Gastroesophageal sphincter (tissue), 4 donors: ENCODE data around the gene IGFBP6. TPM values are rescaled to one million over a fixed set of nuclear protein-coding genes. Genes with fewer than 3 reads are reported as not detected.
"Not testable (repeated sequence)": the region's sequence is repeated elsewhere in the genome, so short reads cannot be mapped to it uniquely, and the experiment has no call there.

ENCODE experiments used
- ATAC-seq: fragments of 150-250 bp; one replicate; pipeline ENCODE4 v1.9.1; 2016; ENCODE audit warnings: mild to moderate bottlenecking, moderate library complexity
- H3K27ac ChIP-seq, 4 donors: fragments of 200-600 bp; sonication (generic) in 3 of 4; 1 replicate in 3 of 4; 2 replicates in 1 of 4; pipeline ENCODE4 v1.5.1; 2016 to 2019
- H3K27me3 ChIP-seq: fragments of 200-600 bp; sonication (generic); one replicate; pipeline ENCODE4 v1.5.1; 2019
- H3K36me3 ChIP-seq, 2 donors: fragments of 200-600 bp; sonication (generic); one replicate each; pipeline ENCODE4 v1.5.1; 2019; ENCODE audit warnings: control low read depth in 1 of 2
- H3K4me1 ChIP-seq, 3 donors: fragments of 200-600 bp; sonication (generic); 1 replicate in 2 of 3; 2 replicates in 1 of 3; pipeline ENCODE4 v1.5.1; 2016 to 2019; ENCODE audit warnings: control low read depth in 2 of 3
- H3K4me3 ChIP-seq, 2 donors: fragments of 200-600 bp; sonication (generic); one replicate each; pipeline ENCODE4 v1.5.1; 2019; ENCODE audit warnings: mild to moderate bottlenecking in 1 of 2, moderate library complexity in 1 of 2
- H3K9me3 ChIP-seq, 3 donors: fragments of 200-600 bp; sonication (generic); one replicate each; pipeline ENCODE4 v1.5.1; 2017 to 2019; ENCODE audit warnings: control low read depth in 2 of 3
- EP300 ChIP-seq: sonication (generic); formaldehyde crosslinking; IDR thresholded peaks from one replicate; pipeline ENCODE4 v1.6.1; 2017; ENCODE audit warnings: antibody characterized with exemption, mild to moderate bottlenecking
- POLR2A ChIP-seq, 2 donors: fragments of 450-650 bp; IDR thresholded peaks; one replicate each; pipeline ENCODE4 v1.6.1; 2017; ENCODE audit warnings: antibody characterized with exemption in 2 of 2, mild to moderate bottlenecking in 2 of 2, moderate library complexity in 1 of 2
- POLR2AphosphoS5 ChIP-seq: sonication (generic); formaldehyde crosslinking; IDR thresholded peaks from one replicate; pipeline ENCODE4 v1.6.1; 2017; ENCODE audit warnings: antibody characterized with exemption
- WGBS, 2 donors: methylation state at CpG; one replicate each; pipeline ENCODE4 v1.1.5; 2018; ENCODE audit warnings: low coverage in 1 of 2; 5-methylcytosine and 5-hydroxymethylcytosine counted together
- total RNA-seq, 4 donors: library from RNA; depleted of rRNA; stranded (reverse); fragments of >200 nt; gene quantifications; one replicate each; pipeline ENCODE4 v1.1.0, GENCODE V29; 2016
- TF ChIP-seq, protein P1 (sequence below), 4 experiments: fragments of 200-600 bp in 2 of 4; fragments of 450-650 bp in 2 of 4; sonication (generic) in 1 of 4; IDR thresholded peaks; one replicate each; pipeline ENCODE4 v1.5.1; 2017 to 2019; ENCODE audit warnings: antibody characterized with exemption in 4 of 4, mild to moderate bottlenecking in 2 of 4, moderate library complexity in 2 of 4

The IGFBP6 gene
- total RNA-seq, 4 donors from 2014 or later, result 632 to 1,838 (median 914) TPM

DNA sequence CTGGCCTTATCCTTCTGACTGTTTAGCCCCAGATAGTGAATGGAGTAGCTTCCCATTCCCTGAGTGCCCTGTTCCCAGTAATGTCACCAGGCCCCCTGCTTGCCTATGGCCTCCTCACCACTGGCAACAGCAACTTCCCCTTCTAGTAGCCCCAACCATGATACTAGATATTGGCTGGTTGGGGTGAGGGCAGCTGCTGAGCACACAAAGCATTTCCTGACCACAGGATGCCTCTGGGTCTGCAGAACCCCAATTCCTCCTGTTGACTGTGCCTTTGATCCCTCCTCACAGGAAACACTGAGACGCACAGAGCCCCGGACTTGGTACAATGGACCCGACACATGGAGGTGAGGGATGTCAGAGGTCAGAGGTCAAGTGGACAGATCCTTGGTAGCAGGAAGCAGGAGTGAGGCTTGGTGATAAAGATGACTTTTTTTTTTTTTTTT, 6.4 kb downstream of the IGFBP6 start:
- Histone ChIP-seq H3K27ac (peak overlapping the region in 1 of 4 donors; percentile 14), H3K4me3 (no peak overlapping the region), H3K4me1 (peaks cover 5 to 58% (median 10%) of the 10 kb centered on the region in 3 donors), H3K27me3 (no peaks in the 10 kb centered on the region), H3K9me3 (no peaks in the 10 kb centered on the region), H3K36me3 (peaks cover 0 to 28% of the 10 kb centered on the region in 2 donors)
- no CpG with 5 or more reads among the region's 3 CpGs for WGBS, 2 donors
- TF ChIP-seq, protein P1, sequence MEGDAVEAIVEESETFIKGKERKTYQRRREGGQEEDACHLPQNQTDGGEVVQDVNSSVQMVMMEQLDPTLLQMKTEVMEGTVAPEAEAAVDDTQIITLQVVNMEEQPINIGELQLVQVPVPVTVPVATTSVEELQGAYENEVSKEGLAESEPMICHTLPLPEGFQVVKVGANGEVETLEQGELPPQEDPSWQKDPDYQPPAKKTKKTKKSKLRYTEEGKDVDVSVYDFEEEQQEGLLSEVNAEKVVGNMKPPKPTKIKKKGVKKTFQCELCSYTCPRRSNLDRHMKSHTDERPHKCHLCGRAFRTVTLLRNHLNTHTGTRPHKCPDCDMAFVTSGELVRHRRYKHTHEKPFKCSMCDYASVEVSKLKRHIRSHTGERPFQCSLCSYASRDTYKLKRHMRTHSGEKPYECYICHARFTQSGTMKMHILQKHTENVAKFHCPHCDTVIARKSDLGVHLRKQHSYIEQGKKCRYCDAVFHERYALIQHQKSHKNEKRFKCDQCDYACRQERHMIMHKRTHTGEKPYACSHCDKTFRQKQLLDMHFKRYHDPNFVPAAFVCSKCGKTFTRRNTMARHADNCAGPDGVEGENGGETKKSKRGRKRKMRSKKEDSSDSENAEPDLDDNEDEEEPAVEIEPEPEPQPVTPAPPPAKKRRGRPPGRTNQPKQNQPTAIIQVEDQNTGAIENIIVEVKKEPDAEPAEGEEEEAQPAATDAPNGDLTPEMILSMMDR (IDR thresholded peaks at IDR 0.05), result no peak
- no peak for TF ChIP-seq POLR2A (IDR thresholded peaks at IDR 0.05)
- ATAC-seq, result no peak

DNA sequence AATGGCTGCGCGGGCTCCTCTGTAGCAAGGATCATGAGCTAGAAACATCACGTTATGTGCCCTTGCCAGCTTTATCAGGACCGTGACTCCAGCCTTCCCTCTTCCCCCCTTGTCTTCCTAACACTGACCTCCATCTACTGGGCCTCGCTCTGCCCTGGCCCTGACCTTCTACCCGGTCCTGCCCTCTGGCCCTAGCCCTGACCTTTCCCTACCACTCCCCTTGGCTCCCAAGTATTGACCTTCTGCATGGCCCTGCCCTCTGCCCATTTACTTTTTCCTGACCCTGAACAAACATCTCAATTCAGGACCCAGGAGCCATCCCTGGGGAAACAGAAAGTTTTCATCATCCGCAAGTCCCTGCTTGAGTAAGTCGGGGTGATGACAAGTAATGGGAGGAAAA, 7.8 kb downstream of the IGFBP6 start:
- no peaks in the 10 kb centered on the region for H3K9me3 ChIP-seq
- H3K27me3 ChIP-seq, result no peaks in the 10 kb centered on the region
- TF ChIP-seq POLR2A (IDR thresholded peaks at IDR 0.05) (no peak), EP300 (no peak), POLR2AphosphoS5 (no peak)
- TF ChIP-seq, protein P1 (IDR thresholded peaks at IDR 0.05), result no peak
- peaks cover 4 to 47% (median 5%) of the 10 kb centered on the region in 3 donors for H3K4me1 ChIP-seq
- WGBS, 2 donors, result 86 to 95% methylated on average over 5 to 6 of the region's 8 CpGs
- peaks cover 0 to 28% of the 10 kb centered on the region in 2 donors for H3K36me3 ChIP-seq
- H3K27ac ChIP-seq, result no peak overlapping the region
- no peak overlapping the region for H3K4me3 ChIP-seq
- no peak for ATAC-seq

GRCh38 chr12:53105712-53106439, 8.4 kb downstream of the IGFBP6 start:
- TF ChIP-seq, protein P1 (IDR thresholded peaks at IDR 0.05), result no peak
- no peak for TF ChIP-seq POLR2AphosphoS5
- no peak for TF ChIP-seq EP300
- no peak for TF ChIP-seq POLR2A (IDR thresholded peaks at IDR 0.05)
- H3K36me3 ChIP-seq, result peaks cover 0 to 22% of the 10 kb centered on the region in 2 donors
- H3K27ac ChIP-seq, result no peak overlapping the region
- H3K4me3 ChIP-seq, result no peak overlapping the region
- H3K27me3 ChIP-seq, result no peaks in the 10 kb centered on the region
- ATAC-seq, result no peak
- 96 to 100% methylated on average over 5 of the region's 7 CpGs for WGBS, 2 donors
- H3K4me1 ChIP-seq, result peaks cover 0 to 41% (median 5%) of the 10 kb centered on the region in 3 donors
- H3K9me3 ChIP-seq, result no peaks in the 10 kb centered on the region

DNA sequence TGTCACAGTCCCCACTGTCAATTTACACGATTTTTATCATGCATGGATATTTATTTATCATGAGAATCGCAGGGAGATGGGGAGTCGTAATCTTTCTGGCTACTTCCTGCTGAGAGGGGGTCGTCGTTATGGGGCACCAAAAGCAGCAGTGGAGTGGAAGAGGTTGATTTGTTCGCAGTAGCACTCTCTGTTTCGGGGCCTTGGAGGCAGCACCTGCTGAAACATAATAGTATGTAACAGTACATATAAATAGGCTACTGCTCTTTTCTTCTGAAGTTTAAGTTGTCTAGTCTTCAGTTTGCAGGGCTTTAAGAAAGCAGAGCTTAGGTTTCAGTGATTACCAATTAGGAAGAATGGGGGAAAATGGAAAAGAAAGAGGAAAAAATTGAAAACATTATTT, 9.7 kb downstream of the IGFBP6 start:
- WGBS, 2 donors, result 51 to 67% methylated on average over 3 to 7 of the region's 7 CpGs
- Histone ChIP-seq H3K36me3 (peaks cover 0 to 10% of the 10 kb centered on the region in 2 donors), H3K4me1 (peaks cover 0 to 35% (median 5%) of the 10 kb centered on the region in 3 donors), H3K27ac (peak overlapping the region in 1 of 4 donors; percentile 51), H3K27me3 (no peaks in the 10 kb centered on the region), H3K4me3 (no peak overlapping the region), H3K9me3 (no peaks in the 10 kb centered on the region)
- no peak for ATAC-seq
- TF ChIP-seq, protein P1 (IDR thresholded peaks at IDR 0.05), result no peak
- TF ChIP-seq POLR2AphosphoS5 (no peak), POLR2A (IDR thresholded peaks at IDR 0.05) (no peak), EP300 (no peak)

GRCh38 chr12:53112431-53112830, 15.0 kb downstream of the IGFBP6 start:
- WGBS, 2 donors, result 88% methylated on average over 5 to 6 of the region's 7 CpGs
- not testable (repeated sequence) for ATAC-seq, H3K27ac ChIP-seq, H3K36me3 ChIP-seq, H3K4me3 ChIP-seq, H3K27me3 ChIP-seq, H3K9me3 ChIP-seq
- H3K4me1 ChIP-seq, result peaks cover 0 to 29% (median 3%) of the 10 kb centered on the region in 3 donors
